HG03460 (cell line): ENCODE data around the gene TMC1.
"Not testable (repeated sequence)": the region's sequence is repeated elsewhere in the genome, so short reads cannot be mapped to it uniquely, and the experiment has no call there.

ENCODE experiments used
- ATAC-seq: cut with Tn5 transposase; IDR thresholded peaks from one replicate; pipeline ENCODE4 v1.9.1; 2021; ENCODE audit not compliant: unreplicated experiment

TMC1 gene

DNA sequence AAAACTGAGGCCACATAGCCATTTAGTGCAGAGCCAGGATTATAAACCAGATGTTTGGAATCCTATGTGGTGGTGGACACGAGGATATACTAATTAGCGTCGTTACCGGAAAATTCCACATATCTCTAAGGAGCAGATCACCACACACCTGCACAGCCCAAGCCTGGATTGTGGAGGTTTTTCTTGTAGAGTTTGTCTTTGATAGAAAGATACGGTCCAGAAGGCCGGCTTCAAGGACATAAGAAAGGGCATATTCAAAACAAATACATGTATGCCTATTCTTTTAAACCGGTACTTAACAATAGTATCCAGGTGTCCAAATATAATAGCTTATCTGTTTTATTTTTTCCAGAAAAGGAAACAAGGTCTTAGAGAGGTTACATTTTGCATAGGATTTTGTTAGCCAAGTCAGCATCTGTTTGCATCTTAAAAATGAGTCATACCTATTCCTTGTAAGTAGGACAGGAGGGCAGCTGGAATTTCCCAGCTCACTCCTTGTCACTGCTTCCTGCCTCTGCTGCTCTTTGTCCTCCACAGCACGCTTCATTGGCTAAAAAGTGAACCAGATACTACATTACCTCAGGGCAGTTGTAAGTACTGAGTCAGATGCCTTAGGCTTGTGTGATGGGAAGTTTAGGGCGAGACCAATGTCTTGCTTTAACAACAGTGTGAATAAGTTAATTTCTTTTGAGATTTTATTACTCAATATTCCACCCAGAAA, 3.6 kb downstream of the TMC1 start:
- peak; percentile 39 for ATAC-seq

DNA sequence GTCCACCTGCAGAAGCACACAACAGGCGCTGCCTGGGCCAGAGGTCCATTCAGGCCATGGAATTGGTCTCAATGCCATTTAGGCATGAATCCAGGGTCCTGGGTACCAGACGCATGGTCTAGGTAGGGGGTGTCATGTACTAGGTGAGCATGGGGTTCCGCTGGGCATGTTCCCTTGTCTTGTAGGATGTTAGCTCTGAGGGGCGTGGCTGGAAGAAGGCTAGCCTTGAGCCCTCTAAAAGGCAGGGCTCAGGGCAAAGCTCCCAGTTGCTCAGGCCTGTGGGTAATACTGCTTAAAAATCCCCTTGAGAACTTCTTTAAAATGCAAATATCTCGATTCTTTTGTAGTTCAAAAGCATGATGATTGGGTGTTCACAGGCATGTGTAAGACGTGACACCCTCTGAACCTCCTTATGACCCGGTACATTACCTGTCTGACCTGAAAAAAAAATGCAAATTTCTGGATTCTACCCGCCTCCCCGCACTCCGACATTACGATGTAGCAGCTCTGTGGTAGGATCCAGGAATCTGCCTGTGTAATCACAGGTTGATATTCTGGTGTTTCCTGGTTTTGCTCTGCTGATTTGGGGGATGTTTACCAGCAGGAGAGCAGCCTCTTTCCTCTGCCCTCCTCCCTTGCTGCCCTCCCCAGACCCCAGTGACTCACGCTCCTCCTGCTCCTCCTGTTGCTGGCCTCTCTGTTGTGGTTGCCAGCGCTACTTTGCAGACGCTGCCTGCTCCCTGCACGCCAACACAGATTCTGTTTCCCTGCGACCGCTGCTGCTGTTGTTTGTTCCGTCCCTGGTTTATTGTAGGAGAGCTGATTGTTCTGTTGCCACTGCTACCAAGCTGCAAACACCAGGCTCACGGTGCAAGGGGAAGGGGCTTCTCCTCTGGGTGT, 5.7 kb downstream of the TMC1 start:
- peak; percentile 76 for ATAC-seq

DNA sequence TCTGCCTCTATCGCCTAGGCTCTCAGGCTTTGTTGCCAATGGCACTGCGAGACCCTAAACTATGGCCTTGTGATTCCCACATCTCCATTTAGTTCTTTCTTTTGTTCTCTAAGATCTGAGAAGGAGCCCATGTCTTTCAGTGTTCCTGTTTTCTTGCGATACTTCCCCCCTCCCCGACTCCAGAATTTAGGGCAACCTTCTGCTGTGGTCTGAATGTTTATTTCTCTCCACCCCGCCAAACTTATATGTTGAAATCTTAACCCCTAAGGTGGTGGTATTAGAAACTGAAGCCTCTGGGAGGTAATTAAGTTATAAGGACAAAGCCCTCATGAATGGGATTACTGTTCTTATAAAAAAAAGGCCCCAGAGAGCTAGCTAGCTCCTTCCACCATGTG, 6.4 kb downstream of the TMC1 start:
- no peak for ATAC-seq

DNA sequence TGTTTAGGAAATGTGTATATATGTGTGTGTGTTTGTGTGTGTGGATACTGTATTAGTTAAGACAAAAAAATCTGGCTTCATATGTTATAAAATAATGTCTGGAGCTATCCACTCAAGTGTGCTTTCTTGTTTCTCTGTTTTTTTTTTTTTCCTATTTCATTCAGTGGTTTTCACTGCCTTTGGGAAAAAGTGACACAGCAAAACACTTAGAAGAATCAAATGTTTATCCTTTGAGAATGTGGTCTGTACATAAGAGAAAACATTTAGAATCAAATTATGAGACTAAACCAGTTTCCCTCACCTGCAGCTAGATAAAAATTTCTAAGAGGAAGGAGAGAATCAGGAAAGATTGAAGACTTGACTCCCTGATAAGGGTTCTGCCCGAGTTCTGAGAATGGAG, 8.1 kb downstream of the TMC1 start:
- ATAC-seq = no peak

DNA sequence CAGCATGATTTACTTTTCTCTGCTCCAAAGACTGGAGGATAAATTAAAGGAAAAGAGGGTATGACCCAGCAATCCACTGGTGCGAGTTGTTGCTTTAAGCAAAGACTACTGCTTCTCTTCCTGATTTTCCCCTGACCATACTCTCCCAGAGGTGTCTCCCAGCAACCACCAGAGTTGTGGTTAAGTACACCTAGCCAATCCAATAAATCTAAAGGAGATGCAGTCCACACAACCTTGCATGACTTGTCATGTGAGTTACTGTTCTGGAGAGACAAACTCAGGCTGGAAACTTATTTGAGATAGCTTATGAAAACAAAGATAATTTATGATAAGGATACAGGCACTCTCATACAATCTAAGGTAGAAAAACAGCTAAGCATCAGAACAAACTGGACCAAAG, 11.9 kb downstream of the TMC1 start:
- no peak for ATAC-seq

DNA sequence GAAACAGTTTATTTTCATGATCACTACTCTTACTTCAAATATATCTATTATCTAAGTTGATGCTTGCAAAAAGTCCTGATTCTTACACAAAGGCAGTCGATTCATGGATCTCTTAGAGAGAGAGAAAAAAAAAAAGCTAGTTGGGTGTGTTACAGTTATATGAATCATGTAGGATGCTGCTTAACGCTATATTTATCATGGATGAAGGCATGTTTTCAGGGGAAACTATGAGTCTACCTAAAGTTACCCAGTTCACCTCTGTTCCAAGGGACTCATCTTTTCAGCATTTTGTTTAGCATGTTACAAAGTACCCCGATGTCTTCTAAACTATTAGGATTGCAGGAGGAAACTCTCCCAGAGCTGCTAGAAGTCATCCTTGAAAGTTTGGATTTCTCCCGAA, 13.5 kb downstream of the TMC1 start:
- no peak for ATAC-seq

DNA sequence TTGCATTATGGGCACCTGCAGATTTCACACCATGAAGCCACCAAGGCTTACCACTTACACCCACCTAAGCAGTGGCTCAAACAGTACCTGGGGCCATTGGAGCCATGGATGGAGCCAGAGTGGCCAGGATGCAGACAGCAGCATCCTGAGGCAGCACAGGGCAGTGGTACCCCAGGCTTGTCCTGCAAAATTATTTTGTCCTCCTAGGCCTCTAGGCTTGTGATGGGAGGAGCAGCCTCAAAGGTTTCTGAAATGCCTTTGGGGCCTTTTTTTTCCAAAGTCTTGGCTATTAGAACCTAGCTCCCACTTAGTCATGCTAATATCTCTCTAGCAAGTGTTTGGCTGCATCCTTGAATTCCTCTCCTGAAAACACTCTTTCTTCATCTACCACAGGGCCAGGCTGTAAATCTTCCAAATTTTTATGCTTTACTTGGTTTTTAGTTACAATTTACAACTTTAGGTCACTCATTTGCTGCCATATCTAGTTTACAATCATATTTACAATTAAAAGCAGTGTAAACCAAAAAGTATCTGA, 15.7 kb downstream of the TMC1 start:
- no peak for ATAC-seq

DNA sequence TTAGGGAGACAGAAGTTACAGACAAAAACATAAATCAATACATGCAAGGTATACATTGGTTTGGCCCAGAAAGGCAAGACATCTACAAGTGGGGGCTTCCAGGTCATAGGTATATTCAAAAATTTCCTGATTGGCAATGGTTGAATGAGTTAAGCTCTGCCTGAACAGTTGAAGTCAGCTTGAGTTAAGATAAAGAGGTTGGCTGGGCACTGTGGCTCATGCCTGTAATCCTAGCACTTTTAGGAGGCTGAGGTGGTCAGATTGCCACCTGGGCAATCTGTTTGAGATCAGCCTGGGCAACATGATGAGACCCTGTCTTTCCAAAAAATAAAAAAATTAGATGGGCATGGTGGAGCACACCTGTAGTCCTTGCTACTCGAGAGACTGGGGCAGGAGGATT, 16.3 kb downstream of the TMC1 start:
- no peak for ATAC-seq

DNA sequence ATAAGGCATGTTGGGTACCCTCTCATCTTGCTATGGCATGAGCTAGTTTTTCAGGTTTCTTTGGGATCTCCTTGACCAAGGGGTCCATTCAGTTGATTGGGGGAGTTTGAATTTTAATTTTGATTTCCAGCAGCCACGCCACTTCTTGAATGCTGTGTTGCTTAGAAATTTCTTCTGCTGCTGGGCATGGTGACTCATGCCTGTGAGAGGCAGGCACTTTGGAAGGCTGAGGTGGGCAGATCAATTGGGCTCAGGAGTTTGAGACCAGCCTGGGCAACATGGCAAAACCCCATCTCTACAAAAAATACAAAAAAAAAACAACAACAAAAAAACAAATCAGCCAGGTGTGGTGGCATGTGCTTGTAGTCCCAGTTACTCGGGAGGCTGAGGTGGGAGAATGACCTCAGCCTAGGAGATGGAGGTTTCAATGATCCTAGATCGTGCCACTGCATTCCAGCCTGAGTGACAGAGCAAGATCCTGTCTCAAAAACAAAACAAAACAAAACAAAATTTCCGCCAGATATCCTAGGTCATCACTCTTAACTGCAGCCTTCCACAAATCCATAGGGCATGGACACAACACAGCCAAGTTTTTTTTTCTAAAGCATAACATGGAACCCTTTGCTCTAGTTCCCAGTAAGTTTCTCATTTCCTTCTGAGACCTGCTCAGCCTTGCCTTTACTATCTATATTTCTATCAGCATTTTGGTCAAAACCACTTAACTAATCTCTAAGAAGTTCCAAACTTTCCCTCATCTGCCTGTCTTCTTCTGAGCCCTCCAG, 17.7 kb downstream of the TMC1 start:
- ATAC-seq = no peak

DNA sequence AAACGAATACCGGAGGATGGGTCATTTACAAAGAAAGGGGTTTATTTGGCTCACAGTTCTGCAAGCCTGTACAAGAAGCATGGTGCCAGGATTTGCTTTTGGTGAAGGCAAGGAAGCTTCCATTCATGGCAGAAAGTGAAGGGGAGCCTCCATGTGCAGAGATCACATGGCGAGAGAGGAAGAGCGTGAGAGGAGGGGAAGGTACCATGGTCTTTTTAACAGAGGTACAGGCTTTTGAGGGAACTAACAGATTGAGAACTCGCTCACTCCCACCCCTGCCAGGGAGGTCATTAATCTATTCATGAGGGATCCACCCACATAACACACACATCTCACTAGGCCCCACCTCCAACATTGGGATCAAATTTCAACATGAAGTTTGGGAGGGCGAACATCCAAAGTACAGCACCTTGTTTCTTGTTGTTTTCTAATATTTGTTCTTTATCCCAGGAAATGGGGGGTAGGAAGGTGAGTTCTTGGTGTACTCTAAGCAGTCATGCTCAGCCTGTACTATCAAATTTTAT, 18.5 kb downstream of the TMC1 start:
- ATAC-seq = no peak

DNA sequence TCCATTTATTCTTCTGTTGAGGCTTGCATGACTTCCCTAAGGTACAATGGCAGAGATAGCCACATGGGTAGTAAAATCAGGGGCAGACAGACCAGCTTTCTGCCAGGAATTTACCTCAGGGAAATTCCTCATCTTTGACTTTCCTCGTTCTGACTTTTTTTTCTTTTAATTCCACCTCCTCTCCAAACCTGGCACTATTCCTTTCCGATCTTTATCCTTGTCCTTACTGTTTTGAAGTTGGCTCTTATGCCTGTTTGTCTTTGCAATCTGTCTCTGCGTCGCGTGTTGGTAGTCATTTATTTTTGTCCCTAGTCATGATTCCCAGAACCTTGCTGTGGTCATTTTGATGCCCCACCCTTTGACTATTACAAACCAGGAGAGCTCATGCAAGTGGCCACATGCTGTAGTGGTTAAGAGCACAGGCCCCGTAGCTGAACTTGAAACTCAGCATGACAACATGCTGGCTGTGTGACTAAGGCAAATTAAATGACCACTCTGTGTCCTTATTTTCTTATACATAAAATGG, 19.0 kb downstream of the TMC1 start:
- ATAC-seq = no peak

DNA sequence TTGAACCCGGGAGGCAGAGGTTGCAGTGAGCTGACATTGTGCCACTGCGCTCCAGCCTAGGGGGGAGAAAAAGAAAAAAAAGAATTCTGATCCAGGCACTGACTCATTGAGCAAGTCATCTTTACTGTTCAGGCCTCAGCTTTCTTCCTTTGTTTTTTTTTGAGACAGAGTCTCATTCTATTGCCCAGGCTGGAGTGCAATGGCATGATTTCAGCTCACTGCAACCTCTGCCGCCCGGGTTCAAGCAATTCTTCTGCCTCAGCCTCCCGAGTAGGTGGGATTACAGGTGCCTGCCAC, 21.1 kb downstream of the TMC1 start:
- not testable (repeated sequence) for ATAC-seq

DNA sequence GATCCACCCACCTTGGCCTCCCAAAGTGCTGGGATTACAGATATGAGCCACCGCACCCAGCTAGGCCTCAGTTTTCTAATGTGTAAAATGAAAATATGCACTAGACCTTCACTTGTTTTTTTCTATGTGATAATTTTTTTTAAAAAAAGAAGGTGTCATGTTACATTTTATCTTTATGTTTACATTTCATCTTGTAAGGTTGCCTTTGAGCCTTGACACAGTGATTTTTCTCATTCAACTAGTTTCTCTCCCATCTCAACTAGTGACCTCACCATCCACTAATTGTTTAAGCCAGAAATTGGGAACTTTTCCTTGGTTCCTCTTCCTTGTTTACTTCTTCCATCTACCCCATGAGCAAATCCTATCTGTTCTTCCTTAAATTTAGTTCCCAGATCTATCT, 21.5 kb downstream of the TMC1 start:
- no peak for ATAC-seq

DNA sequence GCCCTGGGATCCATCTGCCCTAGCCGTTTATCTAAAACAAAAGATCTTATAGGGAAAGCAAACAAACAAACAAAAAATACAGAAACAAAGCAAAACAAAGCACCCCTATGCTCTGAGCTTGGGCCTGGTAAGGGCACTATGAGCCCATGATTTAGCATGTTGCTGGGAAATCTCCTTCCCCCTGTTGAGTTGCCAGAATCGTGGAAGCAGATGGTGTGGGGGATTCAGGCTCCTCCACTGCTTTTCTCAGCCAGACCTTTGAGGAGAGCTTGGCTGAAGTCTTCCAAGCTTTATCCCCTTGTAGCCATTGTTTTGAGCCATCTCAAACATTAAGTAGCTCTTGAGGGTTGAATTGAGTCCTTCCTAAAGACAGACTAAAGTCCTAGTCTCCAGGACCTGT, 29.9 kb downstream of the TMC1 start:
- no peak for ATAC-seq

DNA sequence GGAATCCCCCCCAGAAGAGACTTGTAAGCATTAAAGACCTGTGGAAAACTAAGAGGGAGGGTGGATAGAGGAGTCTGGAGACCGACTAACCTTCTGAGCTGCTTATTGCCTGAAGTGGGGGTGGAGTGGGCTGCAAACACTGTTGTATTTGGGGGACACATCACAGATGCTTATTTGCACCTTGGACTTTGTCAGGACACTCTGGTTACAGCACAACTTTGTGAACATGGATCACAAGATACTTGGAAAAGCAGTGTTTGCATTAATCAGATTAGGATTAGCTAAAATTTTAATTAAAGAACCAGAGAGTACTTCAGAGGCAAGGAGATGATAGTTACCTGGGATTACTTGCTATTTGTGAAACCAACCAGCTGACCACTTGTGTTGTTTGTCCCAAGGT, 30.9 kb downstream of the TMC1 start:
- ATAC-seq = no peak

DNA sequence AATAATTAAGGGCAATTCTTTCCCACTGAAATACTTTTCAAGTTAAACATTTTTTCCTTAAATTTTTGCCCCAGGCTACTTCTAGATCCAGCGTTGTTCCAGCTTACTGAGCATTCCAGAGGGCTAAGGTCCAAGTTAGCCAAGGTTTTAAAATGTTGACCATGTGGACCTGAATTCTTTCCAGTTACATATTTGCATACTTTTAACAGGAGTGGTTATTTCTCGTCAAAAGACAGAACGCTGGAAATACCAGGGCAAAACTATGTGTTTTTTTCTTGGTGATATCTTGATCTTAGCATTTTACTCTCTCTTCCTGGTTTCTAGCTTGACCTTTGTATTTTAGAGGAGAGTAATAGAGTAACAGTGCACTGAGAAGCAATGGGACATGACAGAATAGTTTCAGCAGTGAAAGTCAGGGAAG, 32.8 kb downstream of the TMC1 start:
- no peak for ATAC-seq

DNA sequence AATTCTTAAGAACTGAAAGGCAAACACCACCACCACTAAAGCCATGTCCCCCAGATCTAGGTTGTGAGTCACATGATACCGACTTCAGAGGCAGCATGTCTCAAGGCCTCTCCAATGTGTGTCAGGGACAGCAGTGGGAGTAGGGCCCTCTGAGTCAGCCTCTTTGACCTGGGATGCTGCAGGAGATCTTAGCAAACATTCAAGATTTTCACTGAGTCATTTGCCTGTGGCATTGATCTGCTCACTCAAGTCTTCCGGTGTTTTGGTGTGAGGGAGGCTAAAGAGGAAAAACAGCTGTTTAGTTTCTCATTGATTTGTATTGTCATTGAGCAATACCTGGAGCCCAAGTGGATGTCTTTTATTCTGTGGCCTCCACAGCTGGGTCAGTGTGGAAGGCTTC, 36.1 kb downstream of the TMC1 start:
- ATAC-seq = no peak

DNA sequence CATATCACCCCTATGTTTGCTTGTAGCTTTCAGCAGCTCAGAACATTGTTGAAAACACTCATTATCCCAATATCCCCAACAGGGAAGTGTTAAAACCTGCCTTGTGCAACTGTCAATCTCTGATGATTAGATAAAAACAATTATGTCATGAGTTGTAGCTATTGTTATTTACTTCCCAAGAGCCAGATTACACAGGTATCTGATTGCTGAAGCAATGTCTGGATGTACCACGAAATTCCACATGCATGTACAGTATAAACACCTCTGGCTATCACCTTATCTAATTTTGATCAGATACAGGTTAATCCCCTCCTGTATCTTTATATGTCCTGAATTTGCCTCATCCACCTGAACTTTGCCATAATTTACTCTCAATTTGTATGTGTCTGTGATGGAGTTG, 38.7 kb downstream of the TMC1 start:
- ATAC-seq = no peak

DNA sequence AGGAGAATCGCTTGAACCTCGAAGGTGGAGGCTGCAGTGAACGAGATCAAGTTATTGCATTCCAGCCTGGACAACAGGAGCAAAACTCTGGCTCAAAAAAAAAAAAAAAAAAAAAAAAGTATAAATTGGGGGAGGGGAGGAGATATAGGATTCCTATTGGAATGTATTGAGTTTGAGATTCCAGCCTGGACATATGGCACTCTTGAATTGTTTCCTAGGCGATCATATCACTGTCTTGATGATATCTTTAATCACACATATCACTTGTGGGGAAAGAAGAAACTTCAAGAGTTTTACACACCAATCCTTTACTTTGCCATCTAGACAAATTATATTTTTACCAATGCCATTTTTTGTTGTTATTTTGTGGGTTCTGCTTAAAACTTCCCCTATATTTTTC, 42.4 kb downstream of the TMC1 start:
- no peak for ATAC-seq

DNA sequence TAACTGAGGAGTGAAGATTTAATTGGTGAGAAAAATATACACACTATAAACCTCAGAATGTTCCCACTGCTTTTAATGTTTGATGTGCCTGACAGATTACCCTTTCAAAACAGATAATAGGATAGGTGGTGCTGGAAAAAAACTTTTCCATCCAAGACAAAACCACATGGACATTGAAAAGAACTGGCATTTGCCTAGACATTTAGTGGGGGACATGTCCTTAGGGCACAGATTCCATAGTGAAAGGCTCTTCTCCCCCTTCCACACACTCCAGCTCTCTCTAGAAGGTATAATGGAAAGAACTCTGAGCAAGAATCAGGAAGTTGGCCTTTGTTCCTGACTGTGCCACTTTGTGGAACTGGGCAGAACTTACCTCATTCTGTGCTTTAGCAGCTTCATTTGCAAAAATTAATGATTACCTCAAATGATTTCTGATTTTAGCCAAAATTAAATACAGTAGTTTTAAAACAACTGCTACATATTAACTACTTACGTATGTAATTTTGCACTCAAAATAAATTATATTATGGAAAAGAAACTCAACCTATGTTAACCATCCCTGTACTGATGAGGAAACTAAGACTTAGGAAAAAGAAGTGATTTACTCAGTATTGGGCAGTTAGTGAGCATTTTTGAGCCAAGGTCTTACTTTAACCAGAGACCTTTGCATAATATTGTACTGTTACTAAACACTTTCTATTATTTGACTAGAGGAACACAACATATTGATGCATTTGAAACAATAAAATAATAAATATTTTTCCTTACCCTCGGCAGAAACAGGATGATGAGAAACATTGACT, 43.3 kb downstream of the TMC1 start:
- ATAC-seq = no peak
